Cardiac muscle cell (in vitro differentiated cells and primary cell): Measurements from ENCODE around the gene PCGF3. TPM values are rescaled to one million over a fixed set of nuclear protein-coding genes. Genes with fewer than 3 reads are reported as not detected.
"Not testable (repeated sequence)": the region's sequence is repeated elsewhere in the genome, so short reads cannot be mapped to it uniquely, and the experiment has no call there.

Source experiments
- DNase-seq, 2 donors: peaks; one replicate each; pipeline versions ENCODE4 v3.0.0 to v3.0.0-alpha.2; 2010 to 2017; ENCODE audit warnings: low read depth in 1 of 2, low spot score in 1 of 2
- H3K27ac ChIP-seq: fragments of 200-600 bp; sonication (generic); 2 replicates; pipeline ENCODE4 v1.5.1; 2016
- H3K27me3 ChIP-seq: fragments of 200-600 bp; sonication (generic); 2 replicates; pipeline ENCODE4 v1.6.0; 2016; ENCODE audit warnings: control low read depth
- H3K36me3 ChIP-seq: fragments of 200-600 bp; sonication (generic); 2 replicates; pipeline ENCODE4 v1.5.1; 2016; ENCODE audit warnings: control low read depth
- H3K4me1 ChIP-seq: fragments of 200-600 bp; sonication (generic); 2 replicates; pipeline ENCODE4 v1.8.1; 2017; ENCODE audit warnings: low read depth, mild to moderate bottlenecking, mixed run types
- H3K4me3 ChIP-seq: fragments of 200-600 bp; sonication (generic); 2 replicates; pipeline ENCODE4 v1.5.1; 2016; ENCODE audit warnings: mild to moderate bottlenecking
- H3K9me3 ChIP-seq: fragments of 200-600 bp; sonication (generic); 2 replicates; pipeline ENCODE4 v1.5.1; 2017; ENCODE audit warnings: low read depth, mild to moderate bottlenecking, control low read depth
- polyA plus RNA-seq: library from polyadenylated mRNA; unstranded; fragments of >200 nt; fragmentation: Nextera tagmentation; extraction: Ambion mirVana; gene quantifications from 2 replicates; pipeline ENCODE4 v1.2.1, GENCODE V29; 2016
- total RNA-seq: library from RNA; depleted of rRNA; stranded (reverse); fragments of >200 nt; gene quantifications from 2 replicates; pipeline ENCODE4 v1.2.3, GENCODE V29; 2016
- TF ChIP-seq, protein P1 (sequence below): IDR thresholded peaks from 2 replicates; pipeline ENCODE4 v1.5.1; 2012; ENCODE audit warnings: low read depth, mild to moderate bottlenecking, low read length

Gene PCGF3
- total and polyA plus RNA-seq, 2 experiments from 2014 or later, result 32.8 to 118 TPM

DNA sequence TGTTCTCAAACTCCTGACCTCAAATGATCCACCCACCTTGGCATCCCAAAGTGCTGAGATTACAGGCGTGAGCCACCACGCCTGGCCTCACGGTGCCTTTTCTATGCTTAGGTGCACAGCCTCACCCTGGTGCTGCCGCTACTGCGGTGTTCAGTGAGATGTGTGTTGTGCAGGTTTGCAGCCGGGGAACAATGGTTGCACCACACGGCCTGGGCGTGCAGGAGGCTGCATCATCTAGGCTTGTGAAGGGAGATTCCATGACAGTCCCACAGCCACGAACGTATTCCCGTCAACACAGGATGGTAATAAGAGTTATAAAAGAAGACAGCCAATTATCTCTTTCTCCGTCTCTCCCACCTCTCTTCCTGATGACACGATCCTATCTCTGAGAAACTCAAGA lies 98.3 kb downstream of the PCGF3 start:
- H3K27me3 ChIP-seq, result peaks cover 8% of the 10 kb centered on the region
- no peaks in the 10 kb centered on the region for H3K4me1 ChIP-seq
- no peak overlapping the region for H3K27ac ChIP-seq
- no peaks in the 10 kb centered on the region for H3K9me3 ChIP-seq
- DNase-seq, result no peak
- H3K4me3 ChIP-seq, result no peak overlapping the region
- TF ChIP-seq, protein P1, sequence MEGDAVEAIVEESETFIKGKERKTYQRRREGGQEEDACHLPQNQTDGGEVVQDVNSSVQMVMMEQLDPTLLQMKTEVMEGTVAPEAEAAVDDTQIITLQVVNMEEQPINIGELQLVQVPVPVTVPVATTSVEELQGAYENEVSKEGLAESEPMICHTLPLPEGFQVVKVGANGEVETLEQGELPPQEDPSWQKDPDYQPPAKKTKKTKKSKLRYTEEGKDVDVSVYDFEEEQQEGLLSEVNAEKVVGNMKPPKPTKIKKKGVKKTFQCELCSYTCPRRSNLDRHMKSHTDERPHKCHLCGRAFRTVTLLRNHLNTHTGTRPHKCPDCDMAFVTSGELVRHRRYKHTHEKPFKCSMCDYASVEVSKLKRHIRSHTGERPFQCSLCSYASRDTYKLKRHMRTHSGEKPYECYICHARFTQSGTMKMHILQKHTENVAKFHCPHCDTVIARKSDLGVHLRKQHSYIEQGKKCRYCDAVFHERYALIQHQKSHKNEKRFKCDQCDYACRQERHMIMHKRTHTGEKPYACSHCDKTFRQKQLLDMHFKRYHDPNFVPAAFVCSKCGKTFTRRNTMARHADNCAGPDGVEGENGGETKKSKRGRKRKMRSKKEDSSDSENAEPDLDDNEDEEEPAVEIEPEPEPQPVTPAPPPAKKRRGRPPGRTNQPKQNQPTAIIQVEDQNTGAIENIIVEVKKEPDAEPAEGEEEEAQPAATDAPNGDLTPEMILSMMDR, result no peak
- no peaks in the 10 kb centered on the region for H3K36me3 ChIP-seq

DNA sequence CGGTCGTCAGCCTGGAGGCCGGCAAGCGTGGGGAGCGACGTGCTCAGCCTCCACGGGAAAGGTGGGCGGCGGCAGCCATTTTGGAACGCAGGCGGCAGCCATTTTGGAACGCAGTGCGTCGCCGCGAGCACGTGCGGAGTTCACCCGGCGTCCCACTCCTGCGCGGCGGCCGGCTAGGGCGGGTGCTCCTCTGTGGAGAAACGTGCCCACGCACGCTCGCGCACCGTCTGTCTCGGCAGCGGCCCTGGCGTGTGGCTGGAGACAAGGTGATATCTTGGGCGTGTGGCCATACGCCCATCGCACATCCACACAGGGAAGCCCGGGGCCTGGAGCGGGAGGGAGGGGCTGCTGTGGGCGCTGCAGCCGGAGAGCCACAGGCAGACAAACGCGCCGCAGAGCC lies 99.2 kb downstream of the PCGF3 start:
- H3K4me1 ChIP-seq, result no peaks in the 10 kb centered on the region

DNA sequence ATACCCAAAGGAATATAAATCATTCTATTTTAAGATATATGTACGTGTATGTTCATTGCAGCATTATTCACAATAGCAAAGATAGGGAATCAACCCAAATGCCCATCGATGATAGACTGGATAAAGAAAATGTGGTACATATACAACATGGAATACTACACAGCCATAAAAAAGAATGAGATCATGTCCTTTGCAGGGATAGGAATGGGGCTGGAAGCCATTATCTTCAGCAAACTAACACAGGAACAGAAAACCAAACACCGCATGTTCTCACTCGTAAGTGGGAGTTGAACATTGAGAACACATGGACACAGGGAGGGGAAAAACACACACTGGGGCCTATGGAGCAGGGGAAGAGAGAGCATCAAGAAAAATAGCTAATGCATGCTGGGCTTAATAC lies 101.3 kb downstream of the PCGF3 start:
- not testable (repeated sequence) for DNase-seq, H3K27ac ChIP-seq, H3K4me3 ChIP-seq, H3K9me3 ChIP-seq, H3K36me3 ChIP-seq, H3K4me1 ChIP-seq
- peaks cover 18% of the 10 kb centered on the region for H3K27me3 ChIP-seq

More for the DNA sequence above, 99.2 kb downstream of the PCGF3 start:
- Histone ChIP-seq H3K36me3 (no peaks in the 10 kb centered on the region), H3K4me3 (no peak overlapping the region), H3K27me3 (peaks cover 10% of the 10 kb centered on the region), H3K27ac (no peak overlapping the region), H3K9me3 (no peaks in the 10 kb centered on the region)
- no peak for DNase-seq
- TF ChIP-seq, protein P1, result no peak

DNA sequence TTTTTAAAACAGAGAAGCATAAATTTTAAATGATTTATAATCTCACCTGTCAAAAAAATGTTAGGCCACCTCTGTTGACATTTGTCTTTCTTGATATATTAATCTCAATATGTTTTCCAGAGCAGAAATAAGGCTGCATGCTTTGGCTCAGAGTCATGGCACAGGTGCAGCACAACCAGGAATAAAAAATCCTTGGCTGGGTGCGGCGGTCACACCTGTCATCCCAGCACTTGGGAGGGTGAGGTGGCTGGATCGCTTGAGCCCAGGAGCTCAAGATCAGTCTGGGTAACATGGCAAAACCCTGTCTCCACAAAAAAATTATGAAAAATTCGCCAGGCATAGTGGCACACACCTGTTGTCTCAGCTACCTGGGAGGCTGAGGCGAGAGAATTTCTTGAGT lies 102.2 kb downstream of the PCGF3 start:
- Histone ChIP-seq H3K27ac (no peak overlapping the region), H3K36me3 (no peaks in the 10 kb centered on the region), H3K4me1 (no peaks in the 10 kb centered on the region), H3K4me3 (no peak overlapping the region), H3K9me3 (no peaks in the 10 kb centered on the region), H3K27me3 (peaks cover 26% of the 10 kb centered on the region)
- TF ChIP-seq, protein P1, result no peak
- no peak for DNase-seq

DNA sequence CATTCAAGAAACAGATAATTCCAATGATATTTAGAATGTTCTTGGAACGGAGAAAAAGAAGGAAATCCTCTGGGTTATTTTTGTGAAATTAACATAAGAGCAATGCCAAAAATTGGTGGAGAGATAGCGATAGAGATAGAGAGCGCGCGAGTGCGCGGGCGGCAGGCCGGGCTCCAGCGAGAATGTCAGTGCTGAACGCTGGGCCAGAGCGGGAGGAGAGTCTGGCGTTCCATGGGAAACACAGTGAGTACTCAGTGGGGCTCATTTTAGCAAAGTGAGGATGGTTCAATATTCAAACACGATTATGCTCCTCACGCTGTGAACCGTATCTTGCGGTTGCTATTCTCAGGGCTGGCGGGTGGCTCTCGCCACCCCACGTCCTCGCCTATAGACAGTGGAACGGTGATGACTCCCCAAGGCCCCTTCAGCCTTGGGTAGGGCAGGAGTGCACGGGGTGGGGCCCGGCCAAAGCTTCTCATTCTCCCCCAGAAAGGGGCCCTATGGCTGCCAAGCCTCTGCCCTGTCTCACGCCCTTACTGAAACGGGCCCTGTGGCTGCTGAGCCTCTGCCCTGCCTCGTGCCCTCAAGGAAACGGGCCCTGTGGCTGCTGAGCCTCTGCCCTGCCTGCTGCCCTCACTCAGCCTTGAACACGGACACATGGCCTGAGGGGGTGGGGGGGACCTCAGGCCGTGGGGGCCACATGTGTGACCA lies 103.4 kb downstream of the PCGF3 start:
- no peak overlapping the region for H3K4me3 ChIP-seq
- no peaks in the 10 kb centered on the region for H3K9me3 ChIP-seq
- H3K4me1 ChIP-seq, result no peaks in the 10 kb centered on the region
- peaks cover 36% of the 10 kb centered on the region for H3K27me3 ChIP-seq
- H3K27ac ChIP-seq, result no peak overlapping the region
- DNase-seq, result peak in 1 of 2 donors; percentile 19
- TF ChIP-seq, protein P1, result no peak
- H3K36me3 ChIP-seq, result no peaks in the 10 kb centered on the region

DNA sequence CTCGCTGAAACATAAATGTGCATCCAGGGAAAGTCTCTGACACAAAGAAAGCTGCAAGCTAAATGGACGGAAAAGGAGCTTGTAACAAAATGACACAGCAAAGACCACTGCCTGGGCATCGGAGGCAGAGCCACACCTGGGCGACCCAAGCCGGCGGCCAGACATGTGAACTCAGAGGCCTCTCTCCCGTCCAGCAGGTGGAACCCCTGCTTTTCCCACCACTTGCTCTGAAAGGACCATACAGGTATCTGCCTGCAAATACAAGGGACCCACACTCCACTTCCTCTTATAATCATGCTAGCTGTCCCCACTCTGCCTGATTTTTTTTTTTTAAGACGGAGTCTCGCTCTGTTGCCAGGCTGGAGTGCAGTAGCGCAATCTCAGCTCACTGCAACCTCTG lies 108.3 kb downstream of the PCGF3 start:
- H3K4me1 ChIP-seq, result no peaks in the 10 kb centered on the region
- H3K4me3 ChIP-seq, result no peak overlapping the region
- H3K9me3 ChIP-seq, result no peaks in the 10 kb centered on the region
- DNase-seq, result no peak
- no peak overlapping the region for H3K27ac ChIP-seq
- TF ChIP-seq, protein P1, result no peak
- peaks cover 77% of the 10 kb centered on the region for H3K27me3 ChIP-seq
- no peaks in the 10 kb centered on the region for H3K36me3 ChIP-seq
